Neuronal stem cell (in vitro differentiated cells): Measurements from ENCODE around the gene KCNN3.

Experiments
- DNase-seq: peaks from one replicate; pipeline ENCODE4 v3.0.0-alpha.2; 2013; ENCODE audit warnings: low spot score
- H2AFZ ChIP-seq: one replicate; pipeline ENCODE4 v1.6.1; 2013; ENCODE audit warnings: mild to moderate bottlenecking, low read length, inconsistent platforms
- H2AK5ac ChIP-seq: 2 replicates; pipeline ENCODE4 v1.6.1; 2013; ENCODE audit warnings: low read depth, mild to moderate bottlenecking, inconsistent platforms, low read length, moderate library complexity, mixed read lengths
- H2BK120ac ChIP-seq: 2 replicates; pipeline ENCODE4 v1.6.1; 2013; ENCODE audit warnings: low read depth, mild to moderate bottlenecking, inconsistent platforms, low read length, moderate library complexity, mixed read lengths
- H2BK12ac ChIP-seq: one replicate; pipeline ENCODE4 v1.6.1; 2013; ENCODE audit warnings: low read length, inconsistent platforms
- H2BK15ac ChIP-seq: 2 replicates; pipeline ENCODE4 v1.6.1; 2013; ENCODE audit warnings: mild to moderate bottlenecking, low read length, inconsistent platforms, mixed read lengths
- H2BK5ac ChIP-seq: one replicate; pipeline ENCODE4 v1.6.1; 2013; ENCODE audit warnings: inconsistent platforms, mild to moderate bottlenecking, low read length, moderate library complexity
- H3K14ac ChIP-seq: one replicate; pipeline ENCODE4 v1.6.1; 2013; ENCODE audit warnings: low read length, inconsistent platforms
- H3K18ac ChIP-seq: 2 replicates; pipeline ENCODE4 v1.6.1; 2013; ENCODE audit warnings: low read length, inconsistent platforms
- H3K23ac ChIP-seq: 2 replicates; pipeline ENCODE4 v1.6.1; 2013; ENCODE audit warnings: low read depth, mild to moderate bottlenecking, mixed read lengths, low read length, inconsistent platforms; ENCODE audit not compliant: poor library complexity
- H3K27ac ChIP-seq: replicated peaks from 3 replicates; pipeline ENCODE4 v1.5.1; 2013; ENCODE audit warnings: low read length, inconsistent platforms
- H3K27me3 ChIP-seq, 3 experiments: 2 replicates each; pipeline ENCODE4 v1.6.1; 2013; ENCODE audit warnings: low read length in 3 of 3, mild to moderate bottlenecking in 2 of 3, inconsistent platforms in 1 of 3, low read depth in 1 of 3, mixed read lengths in 1 of 3, moderate library complexity in 1 of 3; ENCODE audit not compliant: control insufficient read depth in 3 of 3, insufficient read depth in 3 of 3
- H3K36me3 ChIP-seq, 2 donors: replicated peaks in 1 of 2; 2 replicates each; pipeline ENCODE4 v1.6.1; 2013; ENCODE audit warnings: low read length in 2 of 2; ENCODE audit not compliant: control insufficient read depth in 2 of 2, insufficient read depth in 2 of 2
- H3K4ac ChIP-seq: 2 replicates; pipeline ENCODE4 v1.6.1; 2013; ENCODE audit warnings: inconsistent platforms, mild to moderate bottlenecking, low read length, moderate library complexity
- H3K4me1 ChIP-seq, 2 donors: 1 replicate in 1 of 2; 2 replicates in 1 of 2; pipeline ENCODE4 v1.6.1; 2013; ENCODE audit warnings: low read length in 2 of 2, low read depth in 1 of 2; ENCODE audit not compliant: control insufficient read depth in 2 of 2, insufficient read depth in 1 of 2
- H3K4me2 ChIP-seq: one replicate; pipeline ENCODE4 v1.6.1; 2013; ENCODE audit warnings: mild to moderate bottlenecking, low read length, inconsistent platforms; ENCODE audit not compliant: insufficient read depth, poor library complexity, severe bottlenecking
- H3K4me3 ChIP-seq, 2 donors: 2 replicates each; pipeline ENCODE4 v1.5.1; 2013; ENCODE audit warnings: low read length in 2 of 2, mild to moderate bottlenecking in 2 of 2, inconsistent platforms in 1 of 2, moderate library complexity in 1 of 2
- H3K79me1 ChIP-seq: one replicate; pipeline ENCODE4 v1.6.1; 2013; ENCODE audit warnings: low read depth, mild to moderate bottlenecking, inconsistent platforms, low read length, moderate library complexity
- H3K9ac ChIP-seq: one replicate; pipeline ENCODE4 v1.6.1; 2013; ENCODE audit warnings: mild to moderate bottlenecking, low read depth, low read length, inconsistent platforms; ENCODE audit not compliant: poor library complexity
- H3K9me3 ChIP-seq, 2 donors: replicated peaks in 1 of 2; 2 replicates each; pipeline versions ENCODE3 to v1.6.1; 2013; ENCODE audit warnings: low read length in 2 of 2, mild to moderate bottlenecking in 2 of 2, inconsistent platforms in 1 of 2, low read depth in 1 of 2, mixed read lengths in 1 of 2, moderate library complexity in 1 of 2; ENCODE audit not compliant: control insufficient read depth in 2 of 2, insufficient read depth in 1 of 2
- H4K8ac ChIP-seq: one replicate; pipeline ENCODE4 v1.6.1; 2013; ENCODE audit warnings: low read depth, mild to moderate bottlenecking, inconsistent platforms, low read length, moderate library complexity
- H4K91ac ChIP-seq: one replicate; pipeline ENCODE4 v1.6.1; 2013; ENCODE audit warnings: low read length, low read depth, mild to moderate bottlenecking, inconsistent platforms; ENCODE audit not compliant: poor library complexity
- WGBS, 2 donors: extraction: QIAGEN DNeasy Blood & Tissue Kit; methylation state at CpG; one replicate each; pipeline ENCODE4 v1.1.7; 2013; ENCODE audit warnings: missing lambda C conversion rate in 2 of 2, mixed read lengths in 1 of 2; ENCODE audit not compliant: insufficient read length in 2 of 2, insufficient replicate concordance in 1 of 2; ENCODE audit errors: extremely low coverage in 2 of 2; 5-methylcytosine and 5-hydroxymethylcytosine counted together

KCNN3 gene

DNA sequence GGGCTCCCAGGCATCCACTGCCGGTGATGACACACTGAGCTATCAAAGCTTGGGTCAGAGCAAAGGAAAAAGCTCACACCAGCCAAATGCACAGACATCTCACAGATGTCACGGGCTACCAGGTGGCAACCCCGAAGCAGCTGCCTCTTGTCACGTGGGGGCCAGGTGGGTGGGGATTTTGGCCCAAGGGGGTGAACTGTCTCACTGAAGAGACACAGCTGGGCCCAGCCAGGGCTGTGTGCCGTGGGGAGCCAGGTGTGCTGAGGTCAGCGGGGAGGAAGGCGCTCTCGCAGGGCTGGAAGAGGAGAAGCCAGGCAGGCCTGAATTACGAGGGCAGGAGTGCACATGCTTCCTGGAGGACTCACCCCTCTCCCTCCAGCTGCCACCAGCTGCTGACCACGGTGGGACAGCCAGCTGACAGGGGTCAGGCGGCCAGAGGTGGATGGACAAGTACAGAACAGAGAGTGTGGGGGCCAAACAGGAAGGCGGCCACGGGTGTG is 32.4 kb downstream of the KCNN3 start:
- no peak overlapping the region for H4K91ac ChIP-seq
- H3K27ac ChIP-seq = no peak overlapping the region
- no peak overlapping the region for H3K4me3 ChIP-seq
- H2AFZ ChIP-seq = no peak overlapping the region
- peak overlapping the region; percentile 76 for H3K23ac ChIP-seq
- peak overlapping the region; percentile 66 for H2AK5ac ChIP-seq
- H2BK5ac ChIP-seq = no peak overlapping the region
- H2BK120ac ChIP-seq = no peak overlapping the region
- peak overlapping the region; percentile 68 for H3K9ac ChIP-seq
- H3K4ac ChIP-seq = no peak overlapping the region
- no peak for DNase-seq
- no peak overlapping the region for H3K14ac ChIP-seq
- no peak overlapping the region for H3K4me2 ChIP-seq
- no CpG with 5 or more reads among the region's 13 CpGs for WGBS, 2 donors
- no peak overlapping the region for H2BK15ac ChIP-seq
- H3K18ac ChIP-seq = peak overlapping the region; percentile 23
- no peaks in the 10 kb centered on the region for H3K36me3 ChIP-seq
- no peaks in the 10 kb centered on the region for H3K9me3 ChIP-seq
- H3K79me1 ChIP-seq = no peaks in the 10 kb centered on the region
- peaks cover 22 to 23% of the 10 kb centered on the region in 2 donors for H3K4me1 ChIP-seq
- peak overlapping the region; percentile 5 for H2BK12ac ChIP-seq
- H4K8ac ChIP-seq = no peak overlapping the region
- peaks cover 0 to 8% (median 0%) of the 10 kb centered on the region in 3 experiments for H3K27me3 ChIP-seq

DNA sequence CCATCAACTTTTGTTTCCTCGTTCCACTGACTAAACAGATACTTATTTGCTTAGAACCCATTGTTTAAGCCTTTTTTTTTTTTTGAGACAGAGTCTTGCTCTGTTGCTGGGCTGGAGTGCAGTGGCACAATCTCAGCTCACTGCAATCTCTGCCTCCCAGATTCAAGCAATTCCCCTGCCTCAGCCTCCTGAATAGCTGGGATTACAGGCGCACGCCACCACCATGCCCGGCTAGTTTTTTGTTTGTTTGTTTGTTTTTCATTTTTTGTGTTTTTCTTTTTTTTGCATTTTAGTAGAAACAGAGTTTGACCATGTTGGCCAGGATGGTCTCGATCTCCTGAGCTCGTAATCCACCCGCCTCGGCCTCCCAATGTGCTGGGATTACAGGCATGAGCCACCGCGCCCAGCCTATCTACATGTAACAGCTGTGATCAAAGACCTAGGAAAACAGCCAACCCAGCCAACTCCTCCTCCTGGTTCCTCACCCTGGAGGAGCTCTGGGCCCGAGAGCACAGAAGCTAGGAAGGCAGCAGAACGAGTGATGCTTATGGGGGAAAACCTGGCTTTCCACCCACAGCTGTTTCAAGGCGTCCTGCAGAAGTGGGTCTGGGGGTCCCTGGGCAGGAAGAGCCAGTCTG is 32.9 kb downstream of the KCNN3 start:
- Histone ChIP-seq H3K9me3 (no peaks in the 10 kb centered on the region), H3K79me1 (no peaks in the 10 kb centered on the region), H3K23ac (no peak overlapping the region), H3K27me3 (peaks cover 0 to 8% (median 0%) of the 10 kb centered on the region in 3 experiments), H3K36me3 (no peaks in the 10 kb centered on the region), H3K14ac (no peak overlapping the region), H2BK120ac (no peak overlapping the region), H3K4me1 (peaks cover 22 to 23% of the 10 kb centered on the region in 2 donors), H2BK15ac (no peak overlapping the region), H2BK12ac (no peak overlapping the region), H3K4me3 (no peak overlapping the region), H3K4me2 (no peak overlapping the region), H4K91ac (no peak overlapping the region), H3K27ac (no peak overlapping the region), H4K8ac (no peak overlapping the region), H2BK5ac (no peak overlapping the region), H3K9ac (no peak overlapping the region), H2AFZ (no peak overlapping the region), H3K4ac (no peak overlapping the region), H2AK5ac (no peak overlapping the region), H3K18ac (no peak overlapping the region)
- WGBS, 2 donors = no CpG with 5 or more reads among the region's 13 CpGs
- DNase-seq = no peak

DNA sequence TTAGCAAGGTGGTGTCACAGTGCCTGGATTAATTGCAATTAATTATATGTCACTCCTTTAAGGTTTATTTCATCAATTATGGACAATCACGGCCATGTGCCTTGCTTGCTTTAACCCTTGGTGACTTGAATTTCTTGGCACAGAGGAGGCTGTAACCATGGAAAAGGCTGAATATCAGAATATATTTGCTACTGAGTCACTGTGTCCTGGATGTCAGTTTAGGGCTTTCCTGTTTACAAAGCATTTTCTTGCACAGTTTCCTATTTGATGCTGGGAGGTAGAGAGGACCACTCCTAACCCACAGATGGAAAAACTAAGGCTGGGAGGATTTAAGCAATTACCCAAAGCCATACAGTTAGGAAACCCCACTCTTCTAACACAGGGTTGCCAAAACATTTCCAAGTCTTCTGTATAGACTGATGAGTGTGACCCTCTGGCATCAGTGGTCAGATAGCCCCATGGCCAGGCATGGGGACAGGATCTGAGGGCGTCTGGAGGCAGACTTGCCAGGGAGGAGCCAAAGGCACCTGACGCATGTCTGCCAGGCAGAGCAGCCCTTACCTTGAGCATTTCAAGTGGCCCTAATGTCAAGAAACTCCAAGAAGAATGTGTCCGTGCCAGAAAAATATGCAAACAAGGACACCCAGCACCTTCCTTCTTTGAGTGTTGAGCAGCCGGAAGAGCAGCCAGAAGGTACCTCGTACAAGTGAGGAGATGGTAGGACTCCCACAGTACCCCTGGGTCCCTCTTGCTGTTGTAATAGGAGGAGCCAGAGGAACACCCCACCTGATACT is 34.4 kb downstream of the KCNN3 start:
- no peak overlapping the region for H2AFZ ChIP-seq
- DNase-seq = no peak
- no peak overlapping the region for H2BK5ac ChIP-seq
- no peak overlapping the region for H3K9ac ChIP-seq
- H3K79me1 ChIP-seq = no peaks in the 10 kb centered on the region
- H3K27ac ChIP-seq = no peak overlapping the region
- no peak overlapping the region for H3K14ac ChIP-seq
- H4K8ac ChIP-seq = no peak overlapping the region
- no peaks in the 10 kb centered on the region for H3K36me3 ChIP-seq
- H3K18ac ChIP-seq = no peak overlapping the region
- no CpG with 5 or more reads among the region's 6 CpGs for WGBS, 2 donors
- no peak overlapping the region for H2BK120ac ChIP-seq
- no peak overlapping the region for H2BK15ac ChIP-seq
- no peak overlapping the region for H3K4me3 ChIP-seq
- peaks cover 0 to 8% (median 0%) of the 10 kb centered on the region in 3 experiments for H3K27me3 ChIP-seq
- no peak overlapping the region for H4K91ac ChIP-seq
- peaks cover 17 to 20% of the 10 kb centered on the region in 2 donors for H3K4me1 ChIP-seq
- no peaks in the 10 kb centered on the region for H3K9me3 ChIP-seq
- H3K4ac ChIP-seq = no peak overlapping the region
- no peak overlapping the region for H3K4me2 ChIP-seq
- no peak overlapping the region for H3K23ac ChIP-seq
- H2BK12ac ChIP-seq = no peak overlapping the region
- no peak overlapping the region for H2AK5ac ChIP-seq

DNA sequence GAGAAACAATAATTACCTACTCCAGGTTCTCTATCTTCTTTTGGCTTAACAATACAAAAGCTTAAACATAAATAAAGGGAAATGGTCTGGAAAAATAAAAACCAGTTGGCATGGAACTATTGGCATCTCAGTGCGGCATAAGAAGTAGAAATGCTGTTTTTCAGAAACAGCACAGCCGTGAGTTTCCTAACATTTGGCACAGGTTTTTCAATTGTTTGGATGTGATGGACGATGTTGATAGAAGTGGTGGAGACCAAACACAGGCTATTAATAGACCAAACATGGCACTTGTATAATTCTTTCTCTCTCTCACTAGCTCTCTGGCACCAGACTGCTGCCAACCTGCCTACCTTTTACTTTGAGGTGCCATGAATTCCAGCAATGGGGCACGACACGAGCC is 36.2 kb downstream of the KCNN3 start:
- Histone ChIP-seq H2AK5ac (no peak overlapping the region), H3K4me2 (no peak overlapping the region), H2BK15ac (no peak overlapping the region), H3K23ac (peak overlapping the region; percentile 26), H2AFZ (no peak overlapping the region), H2BK12ac (no peak overlapping the region), H3K4me3 (no peak overlapping the region), H4K8ac (no peak overlapping the region), H2BK5ac (no peak overlapping the region), H3K9ac (no peak overlapping the region), H2BK120ac (no peak overlapping the region), H3K14ac (no peak overlapping the region), H3K27me3 (peaks cover 0 to 10% (median 0%) of the 10 kb centered on the region in 3 experiments), H4K91ac (no peak overlapping the region), H3K36me3 (no peaks in the 10 kb centered on the region), H3K4me1 (peaks cover 1 to 4% of the 10 kb centered on the region in 2 donors), H3K18ac (no peak overlapping the region), H3K79me1 (no peaks in the 10 kb centered on the region), H3K9me3 (no peaks in the 10 kb centered on the region), H3K4ac (no peak overlapping the region), H3K27ac (no peak overlapping the region)
- DNase-seq = no peak
- no CpG with 5 or more reads among the region's 5 CpGs for WGBS, 2 donors
